Heart left ventricle (tissue), 13 donors: ENCODE results near the gene CDC34.

Experiments used
- POLR2A ChIP-seq, 2 donors: fragments of 450-650 bp; IDR thresholded peaks; one replicate each; pipeline ENCODE4 v1.6.1; 2017; ENCODE audit warnings: antibody characterized with exemption in 2 of 2, mild to moderate bottlenecking in 2 of 2, moderate library complexity in 2 of 2
- TF ChIP-seq, protein P1 (sequence below), 12 donors: fragments of 200-600 bp; sonication (generic) in 4 of 12; IDR thresholded peaks; one replicate each; pipeline versions ENCODE4 v1.5.0 to v1.8.0; 2018 to 2022; ENCODE audit warnings: antibody characterized with exemption in 12 of 12, mild to moderate bottlenecking in 5 of 12
- donor health status: ischemic (EF 13 %, LVEDD 7.1; RV severe dilation, severe dysfunction).
- donor health status: DM: no; HTN: yes; CAD: no.
- donor health status: DM: no; HTN: no; CAD: no.
- donor health status: ischemic (EF 25% LVEDD 6.9; RV normal size, moderate dysfunction).
- donor health status: ischemic (EF 25% LVEDD 5.7; RV mildly dilated, moderate dysfunction).
- donor health status: ischemic (EF 35%, LVEDD 5.7; RV mildly dilated, moderate dysfunction).
- donor health status: nonischemic (EF 11% LVEDD 7.7; RV severe dilation, severe dysfunction).
- donor health status: DM: yes; HTN: yes; CAD: no.
- donor health status: PGD.
- donor health status: ischemic (EF 29% LVEDD 5.4; RV normal size, mild dysfunction).
- donor health status: nonischemic (EF 23%, LVEDD 6.1; RV moderate dilation, normal function).

DNA sequence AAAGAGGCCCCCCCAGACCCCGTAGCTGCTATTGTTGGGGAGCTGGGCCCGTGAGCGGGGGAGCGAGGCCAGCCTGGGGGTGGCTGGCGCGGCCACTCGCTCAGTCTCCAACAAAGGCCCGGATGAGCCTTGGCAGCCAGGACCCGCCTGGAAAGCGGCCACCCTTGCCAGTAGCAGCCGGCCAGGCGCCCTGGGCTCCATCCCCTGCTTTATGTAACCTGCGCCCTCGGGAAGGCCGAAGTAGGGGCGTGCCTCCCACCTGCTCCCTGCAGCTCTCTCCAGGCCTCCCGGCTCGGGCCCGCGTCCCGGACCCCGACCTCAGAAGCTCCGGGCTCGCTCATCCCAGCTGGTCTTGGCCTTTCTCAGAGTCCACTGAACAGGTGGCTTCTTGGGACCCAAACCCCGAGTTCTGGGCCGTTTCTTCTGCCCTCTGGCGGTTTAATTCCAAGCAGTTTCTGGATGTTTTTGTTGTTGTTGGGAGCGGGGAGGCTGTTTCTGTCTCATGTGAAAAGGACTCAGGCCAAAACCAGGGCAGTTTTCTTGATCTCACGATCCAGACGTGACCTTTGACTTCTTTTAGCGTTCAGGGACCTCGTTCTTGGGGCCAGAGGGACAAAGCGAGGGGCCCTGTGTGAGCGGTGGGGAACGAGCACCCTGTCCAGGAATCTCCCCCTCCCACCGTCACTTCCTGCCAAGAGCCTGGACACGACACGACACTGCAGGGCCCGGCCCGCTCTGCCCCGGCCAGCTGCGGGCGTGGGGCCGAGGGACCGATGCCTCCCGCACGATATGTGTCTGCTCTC lies 1.2 kb downstream of the CDC34 start:
- TF ChIP-seq, protein P1, sequence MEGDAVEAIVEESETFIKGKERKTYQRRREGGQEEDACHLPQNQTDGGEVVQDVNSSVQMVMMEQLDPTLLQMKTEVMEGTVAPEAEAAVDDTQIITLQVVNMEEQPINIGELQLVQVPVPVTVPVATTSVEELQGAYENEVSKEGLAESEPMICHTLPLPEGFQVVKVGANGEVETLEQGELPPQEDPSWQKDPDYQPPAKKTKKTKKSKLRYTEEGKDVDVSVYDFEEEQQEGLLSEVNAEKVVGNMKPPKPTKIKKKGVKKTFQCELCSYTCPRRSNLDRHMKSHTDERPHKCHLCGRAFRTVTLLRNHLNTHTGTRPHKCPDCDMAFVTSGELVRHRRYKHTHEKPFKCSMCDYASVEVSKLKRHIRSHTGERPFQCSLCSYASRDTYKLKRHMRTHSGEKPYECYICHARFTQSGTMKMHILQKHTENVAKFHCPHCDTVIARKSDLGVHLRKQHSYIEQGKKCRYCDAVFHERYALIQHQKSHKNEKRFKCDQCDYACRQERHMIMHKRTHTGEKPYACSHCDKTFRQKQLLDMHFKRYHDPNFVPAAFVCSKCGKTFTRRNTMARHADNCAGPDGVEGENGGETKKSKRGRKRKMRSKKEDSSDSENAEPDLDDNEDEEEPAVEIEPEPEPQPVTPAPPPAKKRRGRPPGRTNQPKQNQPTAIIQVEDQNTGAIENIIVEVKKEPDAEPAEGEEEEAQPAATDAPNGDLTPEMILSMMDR (IDR thresholded peaks at IDR 0.05), result peak; percentile 24 to 64 (median 48)
- peak in 1 of 2 donors; percentile 17 for TF ChIP-seq POLR2A (IDR thresholded peaks at IDR 0.05)
